Umbilical cord (tissue), 2 donors: ENCODE measurements around the gene COL11A2. TPM values are rescaled to one million over a fixed set of nuclear protein-coding genes. Genes with fewer than 3 reads are reported as not detected.
"Not testable (repeated sequence)": the region's sequence is repeated elsewhere in the genome, so short reads cannot be mapped to it uniquely, and the experiment has no call there.

ENCODE experiments used
- DNase-seq: peaks from one replicate; pipeline ENCODE4 v3.0.0-alpha.2; 2015; ENCODE audit warnings: low spot score
- total RNA-seq: library from RNA; depleted of rRNA; stranded (reverse); fragments of >200 nt; gene quantifications from one replicate; pipeline ENCODE4 v1.2.3, GENCODE V29; 2014; ENCODE audit warnings: low replicate concordance; ENCODE audit not compliant: insufficient read depth

COL11A2 gene
- total RNA-seq, 1 donor from 2014 or later: 0.72 TPM

DNA sequence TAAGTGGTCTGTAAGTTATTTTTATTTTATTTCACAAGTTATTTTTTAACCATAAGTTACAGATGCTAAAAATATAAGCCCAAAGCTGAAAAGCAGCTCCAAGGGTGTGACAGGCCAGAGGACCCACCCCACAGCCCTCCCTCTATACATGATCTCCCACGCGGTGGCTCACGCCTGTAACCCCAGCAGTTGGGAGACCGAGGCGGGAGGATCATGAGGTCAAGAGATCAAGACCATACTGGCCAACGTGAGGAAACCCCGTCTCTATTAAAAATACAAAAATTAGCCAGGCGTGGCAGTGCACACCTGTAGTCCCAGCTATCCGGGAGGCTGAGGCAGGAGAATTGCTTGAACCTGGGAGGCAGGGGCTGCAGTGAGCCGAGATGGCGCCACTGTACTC lies 32.2 kb downstream of the COL11A2 start:
- DNase-seq: no peak

DNA sequence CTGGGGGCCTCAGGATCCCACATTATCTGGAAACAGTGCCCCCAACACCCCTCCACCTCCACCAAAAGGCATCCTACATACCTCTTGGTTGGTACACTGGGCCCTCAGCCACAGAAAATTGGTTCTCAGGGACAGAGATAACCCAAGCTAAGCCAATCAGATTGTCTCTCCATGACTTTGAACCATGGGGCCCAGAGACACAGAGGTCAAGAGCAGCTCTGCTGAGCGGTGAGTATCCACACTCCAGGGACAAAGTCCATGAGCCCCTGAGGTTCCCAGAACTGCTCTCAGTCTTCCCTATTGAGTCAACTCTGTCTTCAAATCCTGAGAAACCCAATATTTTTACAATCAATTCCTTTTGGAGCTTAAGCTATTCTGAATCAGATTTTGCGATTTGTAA lies 35.3 kb downstream of the COL11A2 start:
- no peak for DNase-seq

DNA sequence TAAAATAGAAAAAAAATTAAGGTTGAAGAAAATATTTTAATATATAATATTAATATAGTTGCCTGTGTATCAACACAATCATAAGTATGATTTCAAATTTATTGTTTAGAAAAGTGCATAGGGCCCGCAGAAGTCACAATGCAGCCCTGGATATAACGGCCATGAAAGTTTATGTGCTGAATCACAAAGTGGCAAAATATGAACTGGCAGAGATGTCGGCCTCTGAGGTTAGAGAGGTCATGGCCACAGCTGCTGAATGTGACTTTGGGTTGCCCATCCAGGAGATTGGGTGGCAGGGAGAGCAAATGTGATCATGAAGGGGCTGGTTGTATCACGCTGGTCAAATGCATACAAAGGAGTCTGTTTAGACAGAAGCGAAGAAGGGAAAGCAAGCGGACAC lies 35.7 kb downstream of the COL11A2 start:
- no peak for DNase-seq

DNA sequence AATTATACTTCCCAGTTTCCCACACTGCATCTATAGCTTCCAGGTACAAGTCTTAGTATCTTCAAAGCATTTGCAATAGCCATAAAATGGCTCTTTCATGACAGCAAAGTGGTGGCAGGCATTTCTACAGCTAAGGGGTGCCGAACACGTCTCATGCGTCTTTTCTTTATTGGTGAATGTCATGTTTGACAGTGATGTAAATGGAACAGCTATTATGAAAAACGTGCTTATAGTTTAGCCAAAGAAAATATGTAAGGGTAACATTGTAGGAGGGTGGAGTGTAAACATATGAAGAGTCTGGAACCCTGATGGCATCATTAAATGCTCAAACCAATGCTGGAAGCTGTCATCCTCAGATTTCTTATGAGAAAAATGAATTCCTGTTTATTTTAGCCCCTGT lies 37.9 kb downstream of the COL11A2 start:
- no peak for DNase-seq

DNA sequence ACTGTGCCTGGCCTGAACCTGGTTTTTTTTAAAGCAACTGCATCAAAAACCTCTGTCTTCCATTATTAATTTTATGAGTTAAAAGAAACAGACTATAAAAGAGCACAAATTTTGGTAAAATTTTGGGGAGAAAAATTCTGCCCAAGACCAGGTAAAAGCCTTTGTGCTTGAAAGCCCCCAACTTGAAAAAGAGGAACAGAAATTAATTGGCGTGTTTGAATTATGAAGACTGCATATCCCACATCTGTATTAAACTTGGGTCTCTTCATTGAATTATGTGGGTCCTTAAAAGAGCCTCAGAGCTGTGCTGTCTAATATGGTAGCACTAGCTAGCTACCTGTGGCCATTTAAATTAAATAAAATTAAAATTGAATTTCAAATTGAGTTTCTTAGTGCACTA lies 41.2 kb downstream of the COL11A2 start:
- DNase-seq: no peak

DNA sequence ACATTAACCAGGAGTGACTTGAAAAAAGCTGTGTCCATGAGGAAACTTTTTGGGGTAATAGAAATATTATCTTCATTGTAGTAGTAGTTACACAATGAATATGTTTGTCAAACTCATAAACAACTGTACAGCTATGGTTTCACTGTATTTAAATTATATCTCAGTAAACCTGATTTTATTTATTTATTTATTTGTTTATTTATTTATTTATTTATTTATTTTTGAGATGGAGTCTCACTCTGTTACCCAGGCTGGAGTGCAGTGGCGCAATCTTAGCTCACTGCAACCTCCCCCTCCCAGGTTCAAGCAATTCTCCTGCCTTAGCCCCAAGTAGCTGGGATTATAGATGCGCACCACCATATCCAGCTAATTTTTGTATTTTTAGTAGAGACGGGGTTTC lies 41.7 kb downstream of the COL11A2 start:
- not testable (repeated sequence) for DNase-seq

DNA sequence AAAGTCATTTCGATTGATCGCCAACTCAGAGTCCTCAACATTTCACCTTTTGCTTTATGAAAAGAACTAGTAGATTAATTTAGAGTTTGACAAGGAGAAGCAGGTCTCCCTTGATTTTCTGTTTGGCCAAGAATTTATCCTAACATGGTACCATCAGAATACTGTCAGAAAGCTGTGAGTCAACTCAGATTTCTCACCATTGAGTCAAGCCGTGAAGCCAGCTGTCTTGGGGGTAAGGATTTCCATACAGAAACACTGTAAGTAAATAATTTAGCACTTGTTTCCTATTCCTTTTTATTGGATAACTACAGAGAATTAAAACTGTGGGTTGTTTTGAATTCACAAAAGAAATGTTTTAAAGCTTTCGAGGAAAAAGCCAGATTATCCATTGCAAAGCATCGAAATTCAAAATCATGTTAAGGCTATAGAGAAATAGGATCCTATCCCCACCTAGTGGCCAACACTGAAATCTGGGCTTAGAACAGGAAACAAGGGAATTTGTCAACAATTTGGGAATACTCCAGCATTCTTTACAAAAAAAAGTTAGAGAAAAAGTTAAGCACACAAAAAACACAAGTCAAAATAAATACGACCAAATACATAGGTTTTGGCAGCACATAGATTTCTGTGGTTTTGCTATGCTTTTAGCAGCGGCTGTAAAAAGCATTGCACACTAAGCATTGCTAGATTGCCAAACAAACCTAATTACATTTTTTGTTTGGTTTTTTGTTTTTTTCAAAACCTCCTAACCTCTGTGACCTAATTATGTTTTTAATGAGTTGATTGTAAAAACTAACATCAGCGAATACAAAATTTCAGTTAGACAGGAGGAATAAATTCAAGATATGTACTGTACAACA lies 44.2 kb downstream of the COL11A2 start:
- DNase-seq: peak; percentile 60

DNA sequence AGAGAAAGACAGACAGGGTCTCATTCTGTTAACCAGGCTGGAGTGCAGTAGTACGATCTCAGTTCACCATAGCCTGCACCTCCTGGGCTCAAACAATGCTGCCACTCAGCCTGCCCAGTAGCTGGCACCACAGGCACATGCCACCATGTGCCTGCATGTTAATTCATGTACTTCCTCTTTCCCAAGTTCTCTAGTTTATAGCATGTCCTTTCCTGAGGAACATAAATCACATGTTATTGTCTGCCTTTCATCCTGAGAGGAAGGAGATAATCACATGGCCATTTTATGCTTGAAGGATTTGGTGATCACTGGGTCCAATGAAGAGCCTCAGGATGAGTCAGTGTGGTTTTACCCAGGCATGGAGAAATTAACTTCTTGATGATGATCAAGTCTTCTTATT lies 47.9 kb downstream of the COL11A2 start:
- DNase-seq: peak; percentile 10

DNA sequence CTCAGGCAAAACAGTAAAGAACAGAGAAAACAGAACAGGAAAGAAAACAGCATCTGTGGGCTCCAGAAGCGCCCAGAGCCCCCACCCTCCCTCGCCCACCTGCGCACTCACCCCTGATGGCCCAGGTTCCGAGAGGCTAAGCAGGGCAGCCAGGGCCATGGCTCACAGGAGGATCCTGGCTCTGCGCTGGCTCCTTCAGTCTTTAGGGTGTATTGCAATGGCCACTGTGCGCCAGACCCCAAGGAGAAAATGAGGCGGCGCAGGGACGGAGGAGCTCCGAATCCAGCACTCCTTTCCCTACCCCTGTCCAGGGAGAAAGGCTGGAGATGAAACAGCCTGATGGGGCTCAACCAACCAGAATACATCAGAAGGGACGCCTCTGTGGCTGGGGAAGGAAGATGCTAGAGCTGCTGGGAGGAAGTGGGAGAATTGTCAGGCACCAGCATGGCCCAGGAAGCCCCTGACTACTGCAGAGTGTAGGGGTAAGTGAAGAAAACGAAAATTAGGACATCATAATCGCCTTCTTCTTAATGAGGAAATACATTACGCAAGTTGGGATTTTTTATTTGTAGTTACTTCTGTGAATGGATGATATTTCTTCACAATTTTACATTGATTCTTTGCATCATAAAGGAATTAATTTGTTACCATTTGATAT lies 49.0 kb downstream of the COL11A2 start:
- no peak for DNase-seq

DNA sequence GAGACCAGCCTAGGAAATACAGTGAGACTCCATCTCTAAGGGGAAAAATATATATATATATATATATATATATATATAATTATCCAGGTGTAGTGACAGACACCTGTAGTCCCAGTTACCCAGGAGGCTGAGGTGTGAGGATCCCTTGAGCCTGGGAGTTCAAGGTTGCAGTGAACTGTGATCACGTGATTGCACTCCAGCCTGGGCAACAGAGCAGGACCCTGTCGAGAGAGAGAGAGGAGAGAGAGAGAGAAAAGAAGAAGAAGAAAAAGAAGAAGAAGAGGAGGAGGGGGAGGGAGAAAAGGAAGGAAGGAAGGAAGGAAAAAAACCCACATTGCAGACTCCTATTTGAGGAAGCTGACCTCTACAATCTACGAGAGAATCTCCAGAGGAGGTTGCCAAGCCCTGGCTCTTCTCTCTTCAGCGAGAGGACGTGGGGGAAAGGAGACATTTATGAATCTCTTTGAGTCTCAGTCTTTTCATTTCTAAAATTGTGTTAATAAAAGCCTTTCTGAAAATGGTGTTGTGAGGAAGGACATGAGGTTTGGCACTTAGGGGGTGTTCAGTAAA lies 49.7 kb downstream of the COL11A2 start:
- no peak for DNase-seq

DNA sequence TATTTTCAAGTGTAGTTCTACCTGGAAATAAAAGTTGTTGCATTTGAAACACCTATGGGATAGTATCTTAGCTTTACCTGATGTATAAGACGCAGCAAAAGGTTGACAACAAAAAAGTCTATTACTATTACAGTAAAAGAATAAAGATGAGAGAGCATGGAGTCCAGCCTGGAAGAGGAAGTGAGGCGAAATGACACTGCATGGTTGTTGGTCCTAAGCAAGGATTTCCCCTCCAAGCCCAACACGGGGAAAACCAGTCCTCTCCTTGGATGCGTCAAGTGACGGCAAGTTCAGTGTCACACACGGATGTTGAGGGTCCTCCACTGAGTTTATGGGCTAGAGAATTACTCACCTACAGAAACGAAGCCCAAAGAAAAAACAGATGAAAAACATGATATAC lies 51.7 kb downstream of the COL11A2 start:
- no peak for DNase-seq

DNA sequence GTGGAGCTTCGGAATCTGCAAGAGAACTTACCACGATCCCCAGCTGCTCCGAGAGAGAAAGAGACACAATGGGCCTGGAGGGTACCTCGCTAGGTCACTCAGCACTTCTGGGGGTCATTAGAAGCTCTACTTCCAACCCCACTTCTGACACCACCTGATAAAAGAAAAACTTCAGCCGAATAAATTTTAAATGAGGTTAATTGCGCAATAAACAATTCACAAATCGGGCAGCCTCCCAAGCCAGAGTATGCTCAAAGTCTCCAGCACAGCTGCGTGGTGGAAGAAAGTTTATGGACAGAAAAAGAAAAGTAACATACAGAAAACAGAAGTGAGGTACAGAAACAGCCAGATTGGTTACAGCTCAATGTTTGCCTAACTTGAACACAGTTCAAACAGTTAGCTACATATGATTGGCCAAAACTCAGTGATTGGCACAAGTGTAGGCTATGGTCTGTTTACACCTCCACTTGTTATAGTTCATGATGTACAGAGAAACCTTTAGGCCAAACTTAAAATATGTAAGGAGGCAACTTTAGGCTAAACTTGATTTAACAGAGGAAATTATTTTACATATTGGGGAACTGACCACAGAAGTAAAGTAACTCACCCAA lies 52.6 kb downstream of the COL11A2 start:
- DNase-seq: no peak

DNA sequence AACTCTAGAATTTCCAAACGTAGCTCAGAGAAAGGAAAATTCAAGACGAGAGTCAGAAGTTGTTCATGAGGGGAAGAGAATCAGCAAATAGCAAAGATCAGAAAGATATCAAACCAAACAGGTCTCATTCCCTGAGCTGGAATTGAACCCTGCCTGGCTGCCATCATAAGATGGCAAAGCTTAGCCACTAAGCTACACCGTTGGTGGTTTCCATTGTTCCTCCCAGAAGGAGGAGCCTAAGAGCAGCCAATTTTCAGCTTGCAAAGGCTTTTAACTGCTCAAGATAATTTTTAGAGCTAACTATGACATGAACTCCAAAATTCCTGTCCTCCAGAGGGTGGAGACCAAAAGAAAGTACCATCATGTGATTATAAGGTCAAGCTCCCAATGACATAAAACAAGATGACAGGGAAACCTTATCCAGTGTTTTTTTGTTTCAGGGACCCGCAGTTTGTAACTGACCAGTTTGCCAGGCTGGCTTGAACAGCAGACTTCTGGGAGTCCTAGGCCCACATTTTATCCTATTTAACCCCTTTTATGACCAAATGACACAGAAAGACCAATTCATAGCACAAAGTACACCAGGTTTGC lies 55.9 kb downstream of the COL11A2 start:
- DNase-seq: no peak

DNA sequence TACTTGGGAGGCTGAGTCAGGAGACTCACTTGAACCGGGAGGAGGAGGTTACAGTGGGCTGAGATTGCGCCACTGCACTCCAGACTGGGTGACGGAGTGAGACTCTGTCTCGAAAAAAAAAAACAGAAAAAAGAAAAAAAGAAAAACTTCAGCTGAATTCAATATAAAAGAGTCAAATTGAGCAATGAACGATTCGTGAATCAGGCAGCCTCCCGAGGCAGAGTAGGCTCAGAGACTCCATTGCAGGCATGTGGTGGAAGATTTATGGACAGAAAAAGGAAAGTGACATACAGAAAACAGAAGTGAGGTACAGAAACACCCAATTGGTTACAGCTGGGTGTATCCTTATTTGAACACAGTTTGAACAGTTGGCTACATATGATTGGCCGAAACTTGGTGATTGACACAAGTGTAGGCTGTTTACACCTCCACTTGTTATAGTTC lies 60.2 kb downstream of the COL11A2 start:
- no peak for DNase-seq

DNA sequence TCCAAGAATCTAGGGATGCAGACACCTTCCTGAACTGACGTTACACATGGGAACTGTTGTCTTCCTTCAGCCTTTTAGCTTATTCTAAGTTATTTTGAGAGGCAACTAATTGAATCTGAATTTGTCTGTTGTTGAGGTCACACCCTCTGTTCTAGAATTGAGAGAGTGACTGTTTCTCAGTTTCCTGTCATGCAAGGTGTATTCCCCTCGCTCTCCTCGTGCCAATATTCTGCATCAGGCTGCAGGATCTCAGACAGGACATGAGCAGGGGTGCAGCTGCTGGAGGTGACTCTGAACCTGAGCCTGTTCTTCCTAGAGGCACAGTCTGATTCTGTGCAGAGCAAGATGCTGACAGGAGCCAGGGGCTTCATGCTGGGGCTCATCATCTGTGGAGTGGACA lies 63.9 kb downstream of the COL11A2 start:
- no peak for DNase-seq

DNA sequence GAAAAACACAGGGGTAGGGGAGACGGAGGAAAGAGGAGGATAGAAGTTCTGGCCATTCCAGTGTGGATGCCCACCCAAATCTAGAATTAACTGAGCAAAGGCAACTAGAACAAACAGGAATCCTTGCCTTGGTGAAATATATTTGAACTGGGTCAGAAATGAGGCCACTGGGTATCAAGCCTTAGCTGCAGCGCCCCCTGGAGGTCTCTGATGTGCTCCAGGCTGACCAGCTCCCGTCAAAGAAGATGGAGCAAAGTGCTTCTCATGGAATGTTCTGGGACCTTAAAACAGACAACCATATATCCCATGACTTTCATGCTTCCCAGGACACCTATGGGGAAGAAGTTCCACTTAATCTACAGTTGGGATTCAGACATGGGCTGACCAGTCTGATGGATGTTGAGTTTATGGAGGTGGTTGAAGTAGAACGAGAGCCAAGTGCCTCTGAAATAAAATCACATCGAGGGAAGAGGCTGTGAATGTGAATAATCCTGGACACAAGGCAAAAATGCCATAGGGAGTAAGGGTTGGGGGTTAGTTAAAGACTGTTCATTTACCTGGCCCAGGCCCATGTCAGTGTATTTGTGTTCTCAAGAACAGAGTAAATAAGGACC lies 66.1 kb downstream of the COL11A2 start:
- DNase-seq: peak; percentile 9

DNA sequence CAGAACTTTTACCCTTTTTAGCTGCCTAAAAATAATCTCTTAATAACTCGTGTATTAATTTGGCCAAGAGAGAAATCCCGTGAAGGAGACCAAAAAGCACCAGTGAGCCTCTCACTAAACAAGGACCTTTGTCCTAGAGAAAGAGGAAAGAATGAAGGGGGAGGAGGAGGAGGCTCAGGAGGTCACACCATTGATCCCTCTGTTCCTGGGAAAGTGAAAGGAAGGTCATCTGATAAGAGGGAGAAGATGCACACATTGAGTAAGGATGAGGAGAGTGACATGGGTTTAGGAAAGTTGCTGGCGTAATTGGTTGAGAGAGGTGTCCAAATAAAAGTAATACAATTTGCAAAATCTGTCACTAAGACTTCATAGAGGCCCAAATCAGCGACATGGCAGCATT lies 67.3 kb downstream of the COL11A2 start:
- no peak for DNase-seq

DNA sequence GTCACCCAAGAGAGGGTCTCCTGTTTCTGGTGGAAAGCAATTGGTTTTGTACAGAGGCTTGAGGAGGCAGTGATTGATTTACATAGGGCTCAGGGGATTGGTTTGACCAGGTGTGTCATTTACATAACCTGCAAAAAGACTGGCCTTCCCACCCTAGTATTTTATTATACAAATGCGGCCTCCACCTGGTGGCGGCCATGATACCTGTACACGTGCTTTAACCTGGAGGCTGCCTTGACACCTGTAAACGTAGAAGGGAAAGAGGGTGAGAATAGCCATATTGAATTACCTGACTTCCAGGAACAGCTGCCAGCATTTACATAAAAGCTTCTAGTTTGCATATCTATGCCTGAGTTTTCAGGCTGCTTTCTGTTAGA lies 67.8 kb downstream of the COL11A2 start:
- no peak for DNase-seq

DNA sequence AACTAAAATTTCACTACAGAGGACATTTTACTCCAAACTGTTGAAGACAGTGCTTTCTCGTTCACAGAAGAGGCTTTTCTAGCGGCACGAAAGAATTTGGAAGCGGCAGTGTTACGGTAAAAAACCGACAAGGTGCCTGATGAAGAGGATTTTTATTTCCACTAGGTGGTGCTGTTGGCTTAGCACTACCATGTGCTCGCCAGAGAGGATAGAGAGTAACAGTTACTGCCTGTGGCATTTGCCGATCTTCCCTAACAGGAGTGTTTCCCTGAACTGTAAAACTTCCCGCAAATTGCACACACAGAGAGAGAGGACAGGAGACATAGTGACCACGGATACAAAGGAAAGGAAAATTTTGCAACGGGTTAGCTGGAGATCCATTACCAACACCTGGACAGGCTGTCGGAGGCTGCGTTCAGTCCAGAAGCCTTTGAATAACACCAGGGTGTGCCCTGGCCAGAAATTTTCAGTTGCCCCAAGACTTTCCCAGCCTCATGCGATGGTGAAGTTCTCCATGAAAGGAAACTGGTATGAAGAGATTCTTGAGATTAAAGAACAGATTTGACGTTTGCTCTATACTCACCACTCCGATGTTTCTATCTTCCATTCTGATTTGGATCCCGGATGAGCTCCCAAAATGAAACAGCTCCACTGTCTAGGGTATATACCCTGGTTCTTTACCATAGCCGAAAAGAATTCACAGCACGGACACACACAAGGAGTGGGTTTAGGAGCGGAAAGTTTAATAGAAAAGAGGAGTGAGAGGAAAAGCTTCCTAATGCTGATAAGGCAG lies 68.3 kb downstream of the COL11A2 start:
- no peak for DNase-seq

DNA sequence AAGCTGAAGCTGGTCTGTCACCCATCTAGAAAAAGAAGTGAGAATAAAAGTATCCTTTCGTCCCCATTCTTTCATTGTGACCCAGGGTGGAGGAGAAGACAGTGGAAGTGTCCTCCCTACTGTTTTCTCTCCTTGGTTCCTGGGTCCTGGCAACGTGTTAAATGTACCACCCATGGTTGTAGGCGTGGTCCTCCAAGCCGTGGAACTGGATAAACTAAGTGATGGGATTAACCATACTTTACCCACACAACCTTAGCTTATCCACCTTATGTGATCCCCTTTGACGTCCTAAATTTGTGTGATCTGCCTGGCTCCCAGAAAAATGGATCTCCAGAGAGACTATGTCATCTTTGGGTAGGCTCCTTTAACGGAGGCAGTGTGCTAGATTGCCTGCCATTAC lies 69.1 kb downstream of the COL11A2 start:
- no peak for DNase-seq

DNA sequence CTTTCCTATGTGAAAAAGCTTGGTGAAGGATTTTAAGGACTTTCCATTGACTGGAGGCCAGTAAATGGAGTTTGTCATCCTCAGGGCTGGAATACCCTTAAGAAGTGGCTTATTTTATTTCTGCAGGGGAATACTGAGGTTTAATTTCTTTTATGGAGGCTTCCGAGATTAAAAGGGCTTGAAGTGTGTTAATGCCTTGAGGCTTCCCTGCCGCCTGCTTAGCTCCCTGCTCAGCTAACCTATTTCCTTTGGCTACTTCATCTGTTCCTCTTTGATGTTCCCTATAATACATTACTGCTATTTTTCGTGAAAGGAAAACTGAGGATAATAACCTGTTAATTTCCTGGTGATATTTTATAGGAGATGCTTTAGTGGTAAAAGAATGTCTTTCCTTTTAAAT lies 72.3 kb downstream of the COL11A2 start:
- DNase-seq: peak; percentile 20
